Measurements from ENCODE around the gene CCDC40. TPM values are rescaled to one million over a fixed set of nuclear protein-coding genes. Genes with fewer than 3 reads are reported as not detected.

The CCDC40 gene
- total and polyA plus RNA-seq, 10 of the 15 experiments (the other 5 are each of a cell fraction or from before 2014, with no cell fraction given) = 0.06 to 0.10 TPM; not detected in 8

- no peak for TF ChIP-seq MAX (IDR thresholded peaks at IDR 0.05; ENCODE audit: low read depth, low read length)
- TF ChIP-seq NR2F1 (conservative IDR thresholded peaks at IDR 0.05) = no peak
- no peak for TF ChIP-seq ETV6 (conservative IDR thresholded peaks at IDR 0.05 in 1 of 2, IDR thresholded peaks at IDR 0.05 in 1 of 2; ENCODE audit: borderline replicate concordance in 1 of 2, low read depth in 1 of 2)
- TF ChIP-seq IRF3 (IDR thresholded peaks at IDR 0.05) = no peak
- TF ChIP-seq MTA3 (IDR thresholded peaks at IDR 0.05; ENCODE audit: borderline replicate concordance, low read length) = no peak
- TF ChIP-seq BCL3 (IDR thresholded peaks at IDR 0.05; ENCODE audit: borderline replicate concordance, insufficient read depth, low read depth, low read length, poor library complexity, severe bottlenecking) = no peak
Measured at GRCh38 chr17:80109066-80109660, 72.7 kb downstream of the CCDC40 start (continued).

- H3K79me2 ChIP-seq (ENCODE audit: control insufficient read depth, insufficient read depth, low read length) = no peaks in the 10 kb centered on the region
- BruUV-seq (replicated peaks) = no TSS peak
- no peak overlapping the region for H3K4me2 ChIP-seq (ENCODE audit: control insufficient read depth, insufficient read depth)
- in situ Hi-C loops (cut with MboI) = no loop called here
- no peaks in the 10 kb centered on the region for H3K36me3 ChIP-seq (ENCODE audit: control insufficient read depth in 2 of 2, insufficient read depth in 2 of 2, low read length in 1 of 2)
- ChIA-PET RAD21 (ENCODE audit: unreplicated experiment) (no interaction called here), SMC1A (ENCODE audit: uncharacterized antibody, unreplicated experiment) (no interaction called here), CTCF (interaction anchor here (0.6 kb wide), 1 partner anchor 8 kb away, joined by 3 read pairs; the partner anchor contains the start of gene GAA), POLR2A (no interaction called here)
- H3K4me1 ChIP-seq (ENCODE audit: control insufficient read depth, insufficient read depth, low read length) = no peaks in the 10 kb centered on the region
- H3K4me3 ChIP-seq = no peak overlapping the region
- H3K27ac ChIP-seq (ENCODE audit: control insufficient read depth, insufficient read depth) = no peak overlapping the region
- intact Hi-C loops (cut with micrococcal nuclease; ENCODE audit: unreplicated experiment) = no loop called here
- peaks cover 0 to 3% of the 10 kb centered on the region in 2 experiments; a peak in 2 of 4 replicates for H3K27me3 ChIP-seq (replicated peaks in 1 of 2; ENCODE audit: control insufficient read depth in 2 of 2, insufficient read depth in 2 of 2, low read length in 1 of 2)
- H4K20me1 ChIP-seq (ENCODE audit: control insufficient read depth, insufficient read depth) = no peaks in the 10 kb centered on the region; the same call in 1 of the 2 replicates
- H3K9ac ChIP-seq (ENCODE audit: control insufficient read depth, insufficient read depth, low read length) = no peak overlapping the region
- H2AFZ ChIP-seq (ENCODE audit: control insufficient read depth, low read depth, low read length) = no peak overlapping the region
- WGBS (ENCODE audit: insufficient coverage, insufficient replicate concordance, low lambda C conversion rate, missing lambda C conversion rate) = 51% methylated on average over 28 of the region's 30 CpGs
- FAIRE-seq (no peak), ATAC-seq (no peak), DNase-seq (ENCODE audit: low read depth, low spot score) (no peak)
- no peaks in the 10 kb centered on the region for H3K9me3 ChIP-seq (replicated peaks; ENCODE audit: control insufficient read depth, insufficient read depth, low read length)
- TF ChIP-seq ATF3 (IDR thresholded peaks at IDR 0.05; ENCODE audit: borderline replicate concordance, extremely low read depth, low read depth, low read length) (no peak), E4F1 (IDR thresholded peaks at IDR 0.05; ENCODE audit: borderline replicate concordance, partially characterized antibody) (no peak), BCL3 (IDR thresholded peaks at IDR 0.05; ENCODE audit: borderline replicate concordance, insufficient read depth, low read depth, low read length, poor library complexity, severe bottlenecking) (no peak), ZBED1 (IDR thresholded peaks at IDR 0.05; ENCODE audit: borderline replicate concordance) (no peak), SUPT20H (IDR thresholded peaks at IDR 0.05; ENCODE audit: borderline replicate concordance, control insufficient read depth, low read depth, low read length) (no peak), MYC (IDR thresholded peaks at IDR 0.05; ENCODE audit: insufficient read depth, insufficient read length, insufficient replicate concordance, low read length, severe bottlenecking) (no peak), ZNF24 (IDR thresholded peaks at IDR 0.05) (no peak)
Measured at GRCh38 chr17:80109713-80110446, 73.4 kb downstream of the CCDC40 start.
